Testis (tissue), 3 donors: ENCODE results near the gene C5. TPM values are rescaled to one million over a fixed set of nuclear protein-coding genes. Genes with fewer than 3 reads are reported as not detected.
A peak's percentile ranks its signal among the peaks of the same experiment; 100 is the strongest.

Source experiments
- DNase-seq: peaks from one replicate; pipeline ENCODE4 v3.0.0-alpha.2; 2019
- H3K27ac ChIP-seq, 2 donors: fragments of 200-600 bp; sonication (generic); one replicate each; pipeline ENCODE4 v1.5.1; 2019
- H3K27me3 ChIP-seq: fragments of 200-600 bp; sonication (generic); one replicate; pipeline ENCODE4 v1.5.1; 2019
- H3K36me3 ChIP-seq: fragments of 200-600 bp; sonication (generic); one replicate; pipeline ENCODE4 v1.5.1; 2017; ENCODE audit warnings: low read depth; ENCODE audit errors: missing control alignments
- H3K4me1 ChIP-seq: fragments of 200-600 bp; sonication (generic); one replicate; pipeline ENCODE4 v1.5.1; 2019
- H3K4me3 ChIP-seq, 2 donors: fragments of 200-600 bp; sonication (generic); one replicate each; pipeline ENCODE4 v1.5.1; 2017 to 2019
- H3K9me3 ChIP-seq: fragments of 200-600 bp; sonication (generic); one replicate; pipeline ENCODE4 v1.5.1; 2017
- POLR2A ChIP-seq: fragments of 450-650 bp; IDR thresholded peaks from one replicate; pipeline ENCODE4 v1.6.1; 2017; ENCODE audit warnings: antibody characterized with exemption, mild to moderate bottlenecking, moderate library complexity
- WGBS, 2 donors: methylation state at CpG; one replicate each; pipeline ENCODE4 v1.1.5; 2018; 5-methylcytosine and 5-hydroxymethylcytosine counted together
- intact Hi-C: fragments of 100-400 bp; cut with DNase I; formaldehyde crosslinking; loops from one replicate; pipeline ENCODE4 v1.15.1; 2023; ENCODE audit warnings: low total_unique reads
- polyA plus RNA-seq: library from polyadenylated mRNA; stranded (reverse); fragments of 350-450 nt; fragmentation: Illumina TruSeq; extraction: RNeasy Lipid Tissue Mini Kit (QIAGEN cat#74804); gene quantifications from one replicate; pipeline ENCODE4 v1.2.3, GENCODE V29; 2014; ENCODE audit warnings: low read depth, low replicate concordance; ENCODE audit not compliant: insufficient read depth
- total RNA-seq, 2 donors: library from RNA; depleted of rRNA; stranded (reverse); fragments of >200 nt; gene quantifications; one replicate each; pipeline ENCODE4 v1.2.3, GENCODE V29; 2016
- TF ChIP-seq, protein P1 (sequence below), 3 experiments: fragments of 450-650 bp in 2 of 3; fragments of 200-600 bp in 1 of 3; sonication (generic) in 1 of 3; IDR thresholded peaks; one replicate each; pipeline ENCODE4 v1.5.1; 2016 to 2019; ENCODE audit warnings: antibody characterized with exemption in 3 of 3, mild to moderate bottlenecking in 2 of 3, moderate library complexity in 1 of 3

Gene C5
- total and polyA plus RNA-seq, 3 donors from 2014 or later: 3.2 to 8.0 (median 5.1) TPM

DNA sequence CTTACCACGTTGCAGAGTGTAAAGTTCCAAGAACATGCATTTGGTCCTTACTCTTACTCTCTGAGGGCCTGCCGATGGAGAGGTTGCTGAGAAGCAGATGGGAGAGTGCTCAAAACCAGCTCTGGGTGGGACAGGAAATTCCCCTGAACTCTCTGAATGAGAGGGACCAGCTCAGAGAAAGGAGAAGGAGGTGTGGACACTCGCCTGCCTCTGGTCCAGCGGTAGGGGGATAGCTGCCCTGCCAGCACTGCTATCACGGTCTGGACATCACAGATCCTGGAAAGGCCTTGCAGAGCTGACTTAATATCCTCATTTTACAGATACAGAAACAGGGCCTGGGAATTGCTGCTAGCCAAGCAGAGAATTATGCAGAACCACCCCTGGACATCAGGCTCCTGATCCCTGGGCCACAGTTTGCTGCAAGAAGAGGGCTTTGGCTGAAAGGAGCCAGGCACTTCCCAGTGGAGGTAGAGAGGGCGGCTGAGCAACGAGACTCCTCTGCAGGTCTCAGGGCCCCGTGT lies 128.4 kb downstream of the C5 start:
- 44 to 61% methylated on average over 8 of the region's 8 CpGs for WGBS, 2 donors
- intact Hi-C loops: no loop called here
- Histone ChIP-seq H3K4me3 (no peak overlapping the region), H3K4me1 (peaks cover 23% of the 10 kb centered on the region), H3K36me3 (no peaks in the 10 kb centered on the region), H3K27me3 (no peaks in the 10 kb centered on the region), H3K27ac (peak overlapping the region in 1 of 2 donors; percentile 86), H3K9me3 (no peaks in the 10 kb centered on the region)
- TF ChIP-seq POLR2A: no peak
- TF ChIP-seq, protein P1, sequence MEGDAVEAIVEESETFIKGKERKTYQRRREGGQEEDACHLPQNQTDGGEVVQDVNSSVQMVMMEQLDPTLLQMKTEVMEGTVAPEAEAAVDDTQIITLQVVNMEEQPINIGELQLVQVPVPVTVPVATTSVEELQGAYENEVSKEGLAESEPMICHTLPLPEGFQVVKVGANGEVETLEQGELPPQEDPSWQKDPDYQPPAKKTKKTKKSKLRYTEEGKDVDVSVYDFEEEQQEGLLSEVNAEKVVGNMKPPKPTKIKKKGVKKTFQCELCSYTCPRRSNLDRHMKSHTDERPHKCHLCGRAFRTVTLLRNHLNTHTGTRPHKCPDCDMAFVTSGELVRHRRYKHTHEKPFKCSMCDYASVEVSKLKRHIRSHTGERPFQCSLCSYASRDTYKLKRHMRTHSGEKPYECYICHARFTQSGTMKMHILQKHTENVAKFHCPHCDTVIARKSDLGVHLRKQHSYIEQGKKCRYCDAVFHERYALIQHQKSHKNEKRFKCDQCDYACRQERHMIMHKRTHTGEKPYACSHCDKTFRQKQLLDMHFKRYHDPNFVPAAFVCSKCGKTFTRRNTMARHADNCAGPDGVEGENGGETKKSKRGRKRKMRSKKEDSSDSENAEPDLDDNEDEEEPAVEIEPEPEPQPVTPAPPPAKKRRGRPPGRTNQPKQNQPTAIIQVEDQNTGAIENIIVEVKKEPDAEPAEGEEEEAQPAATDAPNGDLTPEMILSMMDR (IDR thresholded peaks at IDR 0.05): no peak
- no peak for DNase-seq

DNA sequence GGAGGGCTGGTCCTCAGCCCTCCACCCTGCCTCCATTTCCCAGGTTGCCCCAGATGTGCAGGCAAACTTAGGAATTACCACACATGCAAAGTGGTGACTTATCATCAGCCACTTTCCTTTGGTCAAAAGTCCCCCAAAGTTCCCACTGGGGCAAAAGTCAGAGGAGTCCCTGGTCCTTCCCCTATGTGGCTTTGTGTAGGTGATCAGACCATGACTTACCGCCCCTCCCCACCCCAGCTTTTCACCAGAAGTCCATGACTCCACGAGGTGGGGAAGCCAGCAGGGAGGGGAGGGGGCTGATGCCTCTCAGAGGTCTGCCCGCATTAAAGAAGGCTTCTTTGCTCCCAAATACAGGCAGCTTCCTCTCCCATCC lies 129.3 kb downstream of the C5 start:
- WGBS, 2 donors: 74% methylated on average over 3 of the region's 3 CpGs; no CpG with 5 or more reads in 1 of the 2 donors
- intact Hi-C loops: no loop called here
- Histone ChIP-seq H3K4me1 (peaks cover 30% of the 10 kb centered on the region), H3K9me3 (no peaks in the 10 kb centered on the region), H3K27me3 (no peaks in the 10 kb centered on the region), H3K36me3 (no peaks in the 10 kb centered on the region), H3K4me3 (no peak overlapping the region), H3K27ac (peak overlapping the region; percentile 72 to 86)
- no peak for TF ChIP-seq POLR2A
- TF ChIP-seq, protein P1 (IDR thresholded peaks at IDR 0.05): no peak
- DNase-seq: no peak

DNA sequence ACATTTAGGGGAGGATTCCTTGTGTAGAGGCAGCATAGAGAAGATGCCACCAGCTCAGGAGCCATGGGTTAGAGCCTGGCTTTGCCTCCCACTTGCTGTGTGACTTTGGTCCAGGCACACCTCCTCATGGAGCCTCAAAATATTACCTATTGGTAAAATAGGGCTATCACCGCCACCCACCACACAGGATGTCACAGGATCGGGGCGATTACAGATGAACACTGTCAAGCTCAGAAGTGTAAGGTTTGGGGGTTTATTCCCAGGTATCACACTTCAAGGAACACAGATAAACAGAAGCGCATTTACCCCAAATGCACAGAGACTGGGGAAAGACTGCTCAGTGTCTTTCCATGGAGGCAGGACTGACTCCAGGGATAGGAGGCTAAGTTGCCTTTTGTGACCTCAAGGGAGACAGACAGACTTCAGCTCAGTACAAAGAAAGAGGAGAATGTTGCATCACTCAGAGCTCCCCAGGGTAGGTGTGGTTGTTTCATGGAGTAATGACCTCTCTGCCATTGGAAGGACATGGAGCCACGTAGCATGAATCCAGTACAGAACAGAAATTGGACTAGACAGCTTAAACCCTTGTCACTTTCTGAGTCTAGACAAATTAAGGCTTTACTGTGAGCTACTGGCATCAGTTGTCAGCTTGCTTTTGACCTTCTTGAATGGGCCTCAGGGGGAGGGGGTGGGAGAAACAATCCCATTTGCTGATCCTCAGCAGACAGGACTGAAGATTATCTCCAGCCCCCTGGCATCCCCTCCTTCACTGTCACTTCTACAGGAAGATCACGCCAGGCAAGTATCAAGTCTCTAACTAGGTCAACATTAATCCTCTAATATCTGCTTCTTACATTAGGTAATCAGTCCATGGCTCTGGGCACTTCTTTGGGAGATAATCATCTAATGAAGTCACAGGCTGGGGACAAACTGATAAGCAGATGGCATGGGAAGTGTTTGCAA lies 130.0 kb downstream of the C5 start:
- WGBS, 2 donors: 76 to 87% methylated on average over 6 of the region's 6 CpGs
- no peak for DNase-seq
- TF ChIP-seq POLR2A: no peak
- intact Hi-C loops: no loop called here
- H3K36me3 ChIP-seq: no peaks in the 10 kb centered on the region
- H3K9me3 ChIP-seq: no peaks in the 10 kb centered on the region
- peak overlapping the region; percentile 72 to 86 for H3K27ac ChIP-seq
- H3K27me3 ChIP-seq: no peaks in the 10 kb centered on the region
- H3K4me3 ChIP-seq: no peak overlapping the region
- peaks cover 31% of the 10 kb centered on the region for H3K4me1 ChIP-seq

DNA sequence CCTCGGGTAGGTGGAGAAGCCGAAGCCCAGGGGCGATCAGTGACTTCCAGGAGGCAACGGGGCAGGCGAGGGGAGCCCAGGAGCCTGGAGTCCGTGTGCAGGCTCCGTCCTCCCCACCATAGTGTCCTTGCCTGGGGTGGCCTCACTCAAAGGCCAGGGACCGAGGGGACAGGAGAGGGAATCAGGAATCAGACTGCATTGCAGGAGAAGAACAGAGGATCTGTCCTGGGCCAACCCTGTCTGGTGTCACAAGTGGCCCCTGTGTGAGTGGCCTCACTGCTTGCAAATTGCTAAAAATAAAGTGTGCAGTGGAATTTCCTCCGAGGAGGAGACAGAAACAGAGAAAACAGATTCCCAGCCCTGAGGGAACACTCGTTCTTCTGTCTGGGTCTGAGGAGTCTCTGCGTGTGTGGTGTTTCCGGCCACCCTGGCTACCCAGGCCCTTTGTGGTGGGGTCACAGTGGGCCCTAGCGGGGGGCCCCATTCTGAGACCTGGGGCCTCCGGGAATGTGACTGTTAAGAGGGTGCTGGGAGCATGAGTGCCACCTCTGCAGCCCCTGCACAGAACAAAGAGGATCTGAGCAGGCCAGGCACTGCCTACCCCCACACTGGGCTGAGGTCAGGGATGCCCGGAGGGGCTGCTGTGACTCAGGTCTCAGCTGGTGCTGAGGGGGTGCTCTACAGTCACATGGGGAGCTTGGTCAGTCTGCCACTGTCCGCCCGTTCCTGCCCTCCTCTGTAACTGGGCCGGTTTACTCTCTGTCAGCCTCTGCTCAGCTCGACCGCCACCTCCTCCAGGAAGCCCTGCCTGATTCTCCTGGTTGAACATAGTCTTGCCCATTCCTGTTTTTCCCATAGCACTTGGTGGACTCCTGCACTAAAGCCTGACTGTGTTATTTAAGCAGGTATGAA lies 130.9 kb downstream of the C5 start:
- Histone ChIP-seq H3K4me1 (peaks cover 31% of the 10 kb centered on the region), H3K9me3 (no peaks in the 10 kb centered on the region), H3K36me3 (no peaks in the 10 kb centered on the region), H3K4me3 (no peak overlapping the region), H3K27me3 (no peaks in the 10 kb centered on the region), H3K27ac (peak overlapping the region; percentile 84 to 86)
- intact Hi-C loops: no loop called here
- TF ChIP-seq POLR2A: no peak
- TF ChIP-seq, protein P1 (IDR thresholded peaks at IDR 0.05): no peak
- DNase-seq: peak; percentile 43
- 57 to 59% methylated on average over 14 to 20 of the region's 20 CpGs for WGBS, 2 donors
